Activated T-cell treated with anti-CD3 and anti-CD28 coated beads for 4 hours (primary cell): Measurements from ENCODE around the gene GRAP2.
"Not testable (repeated sequence)": the region's sequence is repeated elsewhere in the genome, so short reads cannot be mapped to it uniquely, and the experiment has no call there.

Experiments
- DNase-seq: peaks from one replicate; pipeline ENCODE4 v3.0.0-alpha.2; 2020

The GRAP2 gene

DNA sequence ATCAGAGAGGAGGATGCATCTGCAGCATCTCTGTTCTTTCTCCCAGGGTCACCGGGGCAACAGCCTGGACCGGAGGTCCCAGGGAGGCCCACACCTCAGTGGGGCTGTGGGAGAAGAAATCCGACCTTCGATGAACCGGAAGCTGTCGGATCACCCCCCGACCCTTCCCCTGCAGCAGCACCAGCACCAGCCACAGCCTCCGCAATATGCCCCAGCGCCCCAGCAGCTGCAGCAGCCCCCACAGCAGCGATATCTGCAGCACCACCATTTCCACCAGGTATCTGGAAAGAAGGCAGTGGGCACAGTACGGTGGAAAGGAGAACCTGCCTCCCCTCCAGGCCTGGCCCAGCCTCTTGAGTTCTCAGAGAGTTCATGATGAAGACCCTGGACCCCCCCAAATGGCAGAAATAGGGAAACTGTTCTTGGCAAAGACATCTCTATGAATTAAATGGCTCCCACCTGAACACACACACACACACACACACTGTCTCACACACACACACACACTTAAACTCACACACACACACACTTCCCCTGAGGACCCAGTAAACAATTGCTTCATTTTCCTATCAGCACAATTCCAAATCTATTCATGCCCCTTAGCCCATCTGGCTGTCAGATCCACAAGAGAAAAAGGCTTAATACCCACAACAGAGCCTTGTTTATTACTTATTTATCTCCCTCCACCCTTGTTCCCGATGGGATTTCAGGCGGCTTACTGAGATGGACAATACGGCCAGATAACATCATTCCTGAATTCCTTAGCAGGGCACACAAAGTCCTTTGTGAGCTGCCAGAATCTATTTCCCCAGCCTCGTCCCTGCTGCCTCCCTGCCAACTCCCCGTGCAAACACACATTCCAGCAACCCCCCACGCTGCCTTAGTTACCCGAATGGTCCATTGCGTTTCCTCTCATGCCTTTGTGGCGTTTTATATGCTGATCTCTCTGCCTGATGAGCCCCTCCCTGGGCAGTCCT lies 67.4 kb downstream of the GRAP2 start:
- DNase-seq: no peak

- DNase-seq: no peak
Observed at GRCh38 chr22:39970742-39971141, 69.9 kb downstream of the GRAP2 start.

- no peak for DNase-seq
Observed at GRCh38 chr22:39972641-39973040, 71.8 kb downstream of the GRAP2 start.

GRCh38 chr22:39973656-39974055 lies 72.8 kb downstream of the GRAP2 start:
- no peak for DNase-seq

GRCh38 chr22:39974065-39974464 lies 73.2 kb downstream of the GRAP2 start:
- DNase-seq: no peak

- DNase-seq: no peak
Observed at GRCh38 chr22:39979048-39979447, 78.2 kb downstream of the GRAP2 start.

- no peak for DNase-seq
Observed at GRCh38 chr22:39979458-39979857, 78.6 kb downstream of the GRAP2 start.

DNA sequence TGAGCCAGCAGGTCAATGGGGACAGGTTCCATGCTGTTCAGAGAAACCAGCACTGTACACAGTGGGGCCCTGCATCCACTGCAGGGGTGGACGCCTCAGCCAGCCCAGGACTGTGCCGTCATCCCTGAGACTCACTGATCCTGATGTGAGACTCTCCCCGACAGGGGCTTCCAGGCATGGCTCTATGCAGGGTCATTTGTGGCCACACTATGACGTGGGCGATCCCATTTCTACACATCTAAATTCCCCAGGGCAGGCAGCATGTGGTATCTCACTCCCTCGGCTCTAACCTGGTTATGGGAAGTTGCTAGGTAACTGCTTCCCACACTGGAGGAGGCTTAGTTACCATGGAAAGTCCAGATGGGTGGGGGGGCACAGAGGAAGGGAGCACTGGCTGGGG lies 79.7 kb downstream of the GRAP2 start:
- DNase-seq: no peak

- DNase-seq: no peak
Observed at GRCh38 chr22:39983346-39983745, 82.5 kb downstream of the GRAP2 start.

DNA sequence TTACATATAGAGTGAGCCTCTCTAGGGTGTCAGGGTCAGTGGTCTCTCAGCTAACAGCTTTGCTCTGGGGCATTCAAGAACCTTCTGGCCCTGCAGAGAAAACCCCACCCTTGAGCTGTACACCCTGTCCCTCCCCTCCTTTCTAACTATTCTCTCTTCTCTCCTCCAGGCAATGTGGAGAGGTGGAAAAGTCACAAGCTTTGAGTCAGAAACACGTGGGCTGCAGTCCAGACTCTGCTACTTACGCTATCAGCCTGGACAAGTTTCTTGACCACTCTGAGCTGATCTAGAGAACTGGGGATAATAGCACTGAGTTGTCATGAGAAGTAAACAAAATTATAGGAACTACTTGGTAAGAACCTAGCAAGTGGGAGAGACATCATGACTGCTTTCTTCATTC lies 83.1 kb downstream of the GRAP2 start:
- DNase-seq: no peak

GRCh38 chr22:39984746-39985145 lies 83.9 kb downstream of the GRAP2 start:
- no peak for DNase-seq

- no peak for DNase-seq
Observed at GRCh38 chr22:39985383-39986035, 84.6 kb downstream of the GRAP2 start.

DNA sequence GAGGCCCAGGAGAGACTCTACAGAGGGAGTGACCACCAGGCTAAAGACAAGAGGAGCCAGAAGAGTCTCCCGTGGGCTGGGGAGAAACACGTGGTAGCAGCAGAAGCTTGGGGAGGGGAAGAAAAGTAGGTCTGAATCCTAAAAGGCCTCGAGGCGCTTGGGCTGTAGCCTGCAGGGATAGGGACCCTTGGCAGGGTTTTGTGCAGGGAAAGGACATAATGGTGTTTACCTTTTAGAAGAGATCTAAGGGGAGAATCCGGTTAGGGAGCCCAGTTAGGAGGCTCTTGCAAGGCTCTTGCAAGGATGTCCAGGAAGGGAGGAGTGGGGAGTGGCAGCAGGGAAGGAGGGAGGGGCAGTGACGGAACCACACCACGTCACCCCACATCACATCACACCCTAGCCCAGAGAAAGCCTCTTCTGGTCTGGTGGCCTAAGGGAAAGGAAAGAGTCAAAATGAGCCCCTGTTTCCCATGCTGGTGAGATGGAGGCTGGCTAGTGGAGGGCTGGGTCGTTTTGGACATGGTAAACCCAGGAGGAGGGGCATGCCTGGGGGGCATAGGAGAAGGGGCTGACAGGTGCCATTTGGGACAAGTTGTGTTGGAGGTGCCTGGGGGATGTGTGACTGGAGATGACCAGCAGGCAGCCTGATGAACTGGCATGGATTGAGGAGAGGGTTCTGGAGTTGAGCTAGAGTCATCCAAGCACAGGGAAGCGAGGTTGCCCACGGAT lies 87.7 kb downstream of the GRAP2 start:
- no peak for DNase-seq

DNA sequence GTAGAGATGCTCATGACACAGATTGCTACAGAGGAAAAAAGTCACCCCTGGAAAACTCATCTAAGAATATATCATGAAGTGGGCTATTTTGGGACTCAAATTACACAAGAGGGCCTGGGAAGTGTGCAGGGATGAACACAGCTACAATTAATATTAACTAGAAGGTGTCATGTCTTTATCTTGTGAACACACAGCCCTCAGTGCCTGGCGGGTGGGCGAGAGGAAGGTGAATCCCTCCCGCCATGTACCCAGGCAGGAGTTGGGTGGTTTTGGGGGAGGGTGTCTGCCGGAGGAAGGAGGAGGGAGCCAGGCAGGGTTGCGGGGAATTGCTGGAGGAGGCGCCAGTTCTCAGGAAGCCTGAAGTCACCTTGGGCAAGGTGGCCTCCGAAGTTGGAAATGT lies 88.7 kb downstream of the GRAP2 start:
- DNase-seq: no peak

DNA sequence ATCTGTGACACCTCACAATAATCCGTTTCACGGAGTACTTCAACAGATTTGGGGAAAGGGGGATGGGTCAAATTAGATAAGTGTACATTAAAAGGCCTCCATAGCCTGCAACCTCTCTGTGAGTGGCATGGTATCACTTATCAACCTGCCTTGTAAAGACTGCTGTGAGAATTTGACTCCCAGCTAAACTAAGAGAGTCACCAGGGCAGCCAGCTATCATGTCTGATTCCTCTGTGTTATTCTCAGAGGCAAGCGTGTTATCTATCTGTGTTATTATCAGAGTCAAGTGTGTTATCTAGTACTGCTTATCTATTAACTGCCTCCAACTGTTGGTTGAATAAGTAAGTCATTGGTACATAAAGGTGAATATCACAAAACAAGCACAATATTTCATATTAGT lies 89.8 kb downstream of the GRAP2 start:
- DNase-seq: no peak

DNA sequence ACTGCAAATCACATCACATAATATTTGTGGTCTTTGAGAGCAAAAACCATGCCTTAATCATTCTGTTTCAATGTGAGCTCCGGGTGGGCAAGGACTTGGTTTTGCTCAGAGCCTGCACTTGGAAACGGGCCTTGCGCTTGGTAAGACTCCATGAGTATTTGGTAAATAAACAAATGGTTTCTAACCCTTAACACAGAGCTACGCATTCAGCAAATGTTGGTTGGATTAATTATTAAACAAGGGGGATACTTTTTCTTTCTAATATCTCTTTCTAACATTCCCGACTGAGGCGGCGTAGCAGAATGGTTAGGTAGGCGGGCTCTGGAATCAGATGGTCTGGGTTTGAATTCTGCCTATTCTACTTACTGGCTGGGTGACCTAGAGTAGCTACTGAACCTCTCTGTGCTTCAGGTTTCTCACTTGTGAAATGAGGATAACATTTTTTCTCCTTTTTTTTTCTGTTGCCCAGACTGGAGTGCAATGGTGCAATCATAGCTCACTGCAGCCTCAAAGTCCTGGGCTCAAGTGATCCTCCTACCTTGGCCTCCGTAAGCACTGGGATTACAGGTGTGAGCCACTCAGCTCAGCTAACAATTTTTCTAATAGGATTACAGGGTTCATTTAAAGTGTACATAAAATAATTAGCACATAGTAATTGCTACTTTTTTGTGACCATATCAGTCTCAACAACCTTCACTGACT lies 90.4 kb downstream of the GRAP2 start:
- no peak for DNase-seq

- no peak for DNase-seq
Observed at GRCh38 chr22:39992088-39992826, 91.4 kb downstream of the GRAP2 start.

- not testable (repeated sequence) for DNase-seq
Observed at GRCh38 chr22:39992894-39993293, 92.0 kb downstream of the GRAP2 start.

- DNase-seq: peak; percentile 50
Observed at GRCh38 chr22:39994041-39994565, 93.2 kb downstream of the GRAP2 start.

GRCh38 chr22:39994566-39995392 lies 93.9 kb downstream of the GRAP2 start, which contains the start of gene FAM83F:
Gene FAM83F (plus strand): TSS chr22:39994954. CDS start chr22:39995043, 89 bp downstream.
- no peak for DNase-seq
